ENCODE measurements around the gene ADARB1.

The ADARB1 gene

GRCh38 chr21:45034556-45035476 is 39.6 kb upstream of the ADARB1 start:
- Histone ChIP-seq H3K4me1 (peaks cover 45 to 68% (median 58%) of the 10 kb centered on the region in 10 experiments), H3K9me3 (replicated peaks in 1 of 11) (peaks cover 26 to 41% (median 38%) of the 10 kb centered on the region in 11 experiments), H3K4me3 (no peak overlapping the region), H3K4me2 (peak overlapping the region in 4 of 11 experiments; percentile 28 to 65 (median 41); a peak in 6 of 22 replicates), H4K20me1 (peaks cover 0 to 18% (median 0%) of the 10 kb centered on the region in 11 experiments; a peak in 5 of 22 replicates), H3K27ac (no peak overlapping the region), H3K9ac (no peak overlapping the region), H3K36me3 (peaks cover 0 to 19% (median 5%) of the 10 kb centered on the region in 11 experiments; a peak in 6 of 22 replicates), H3K27me3 (peaks cover 0 to 31% (median 0%) of the 10 kb centered on the region in 11 experiments; a peak in 7 of 22 replicates)
- no peak for TF ChIP-seq Cebpa-rat (IDR thresholded peaks at IDR 0.05)

- peaks cover 0 to 11% (median 0%) of the 10 kb centered on the region in 11 experiments; a peak in 4 of 22 replicates for H4K20me1 ChIP-seq
- H3K9ac ChIP-seq, result no peak overlapping the region
- no peak overlapping the region for H3K4me2 ChIP-seq
- no peak for TF ChIP-seq Cebpa-rat (IDR thresholded peaks at IDR 0.05)
- H3K4me1 ChIP-seq, result peaks cover 45 to 68% (median 58%) of the 10 kb centered on the region in 10 experiments
- no peak overlapping the region for H3K27ac ChIP-seq
- H3K9me3 ChIP-seq (replicated peaks in 1 of 11), result peaks cover 26 to 41% (median 38%) of the 10 kb centered on the region in 11 experiments
- peaks cover 0 to 24% (median 0%) of the 10 kb centered on the region in 11 experiments; a peak in 5 of 22 replicates for H3K27me3 ChIP-seq
- no peak overlapping the region for H3K4me3 ChIP-seq
- H3K36me3 ChIP-seq, result peaks cover 0 to 19% (median 5%) of the 10 kb centered on the region in 11 experiments; a peak in 6 of 22 replicates
Observed at GRCh38 chr21:45035477-45035848, 38.9 kb upstream of the ADARB1 start.

GRCh38 chr21:45036630-45037029 is 37.8 kb upstream of the ADARB1 start:
- peak overlapping the region in 1 of 10 experiments; percentile 21; a peak in 2 of 20 replicates for H3K4me3 ChIP-seq

GRCh38 chr21:45037986-45038385 is 36.4 kb upstream of the ADARB1 start:
- peaks cover 52 to 71% (median 62%) of the 10 kb centered on the region in 10 experiments for H3K4me1 ChIP-seq
- peak overlapping the region in 1 of 11 experiments; percentile 7; a peak in 1 of 22 replicates for H3K27ac ChIP-seq
- TF ChIP-seq Cebpa-rat (IDR thresholded peaks at IDR 0.05), result no peak
- peak overlapping the region in 8 of 11 experiments; percentile 7 to 95 (median 34); a peak in 12 of 22 replicates for H3K4me2 ChIP-seq
- H3K27me3 ChIP-seq, result peaks cover 0 to 16% (median 0%) of the 10 kb centered on the region in 11 experiments; a peak in 6 of 22 replicates
- H3K36me3 ChIP-seq, result peaks cover 0 to 19% (median 5%) of the 10 kb centered on the region in 11 experiments; a peak in 6 of 22 replicates
- H3K9ac ChIP-seq, result no peak overlapping the region
- no peak overlapping the region for H3K4me3 ChIP-seq
- H4K20me1 ChIP-seq, result no peaks in the 10 kb centered on the region
- peaks cover 26 to 41% (median 38%) of the 10 kb centered on the region in 11 experiments for H3K9me3 ChIP-seq (replicated peaks in 1 of 11)

More at GRCh38 chr21:45036630-45037029, 37.8 kb upstream of the ADARB1 start:
- H3K4me2 ChIP-seq, result no peak overlapping the region
- peaks cover 26 to 41% (median 38%) of the 10 kb centered on the region in 11 experiments for H3K9me3 ChIP-seq (replicated peaks in 1 of 11)
- H4K20me1 ChIP-seq, result peaks cover 0 to under 1% (median 0%) of the 10 kb centered on the region in 11 experiments; a peak in 1 of 22 replicates
- H3K36me3 ChIP-seq, result peaks cover 0 to 19% (median 5%) of the 10 kb centered on the region in 11 experiments; a peak in 6 of 22 replicates
- no peak for TF ChIP-seq Cebpa-rat (IDR thresholded peaks at IDR 0.05)
- peaks cover 0 to 15% (median 0%) of the 10 kb centered on the region in 11 experiments; a peak in 3 of 22 replicates for H3K27me3 ChIP-seq
- no peak overlapping the region for H3K9ac ChIP-seq
- no peak overlapping the region for H3K27ac ChIP-seq
- H3K4me1 ChIP-seq, result peaks cover 45 to 68% (median 58%) of the 10 kb centered on the region in 10 experiments

GRCh38 chr21:45039317-45040156 is 34.8 kb upstream of the ADARB1 start:
- H3K9ac ChIP-seq, result peak overlapping the region in 9 of 11 experiments; percentile 56 to 82 (median 74); a peak in 17 of 22 replicates
- no peak for TF ChIP-seq Cebpa-rat (IDR thresholded peaks at IDR 0.05)

GRCh38 chr21:45040157-45040711 is 34.1 kb upstream of the ADARB1 start:
- peaks cover 27 to 45% (median 37%) of the 10 kb centered on the region in 11 experiments for H3K9me3 ChIP-seq (replicated peaks in 1 of 11)
- no peak for TF ChIP-seq Cebpa-rat (IDR thresholded peaks at IDR 0.05)
- H3K4me2 ChIP-seq, result peak overlapping the region; percentile 82 to 98 (median 94)
- peaks cover 0 to 15% (median 5%) of the 10 kb centered on the region in 11 experiments; a peak in 9 of 22 replicates for H3K27me3 ChIP-seq
- no peaks in the 10 kb centered on the region for H4K20me1 ChIP-seq
- peaks cover 52 to 66% (median 61%) of the 10 kb centered on the region in 10 experiments for H3K4me1 ChIP-seq
- peaks cover 0 to 15% (median 5%) of the 10 kb centered on the region in 11 experiments; a peak in 6 of 22 replicates for H3K36me3 ChIP-seq
- peak overlapping the region in 1 of 10 experiments; percentile 52; a peak in 1 of 20 replicates for H3K4me3 ChIP-seq
- H3K9ac ChIP-seq, result peak overlapping the region; percentile 53 to 82 (median 73); a peak in 18 of 22 replicates
- peak overlapping the region in 10 of 11 experiments; percentile 49 to 93 (median 86); a peak in 21 of 22 replicates for H3K27ac ChIP-seq

More at GRCh38 chr21:45039317-45040156, 34.8 kb upstream of the ADARB1 start:
- Histone ChIP-seq H3K9me3 (replicated peaks in 1 of 11) (peaks cover 26 to 45% (median 37%) of the 10 kb centered on the region in 11 experiments), H3K27ac (peak overlapping the region in 10 of 11 experiments; percentile 49 to 93 (median 86); a peak in 19 of 22 replicates), H3K4me2 (peak overlapping the region; percentile 82 to 98 (median 94); a peak in 20 of 22 replicates), H3K4me1 (peaks cover 52 to 67% (median 61%) of the 10 kb centered on the region in 10 experiments), H4K20me1 (no peaks in the 10 kb centered on the region), H3K27me3 (peaks cover 0 to 15% (median 5%) of the 10 kb centered on the region in 11 experiments; a peak in 9 of 22 replicates), H3K4me3 (no peak overlapping the region; a peak in 1 of 20 replicates), H3K36me3 (peaks cover 0 to 19% (median 5%) of the 10 kb centered on the region in 11 experiments; a peak in 6 of 22 replicates)

GRCh38 chr21:45040739-45041138 is 33.6 kb upstream of the ADARB1 start:
- H3K36me3 ChIP-seq, result peaks cover 0 to 13% (median 5%) of the 10 kb centered on the region in 11 experiments; a peak in 6 of 22 replicates
- no peaks in the 10 kb centered on the region for H4K20me1 ChIP-seq
- peaks cover 27 to 45% (median 37%) of the 10 kb centered on the region in 11 experiments for H3K9me3 ChIP-seq (replicated peaks in 1 of 11)
- H3K4me3 ChIP-seq, result peak overlapping the region in 4 of 10 experiments; percentile 46 to 64 (median 51); a peak in 5 of 20 replicates
- peak overlapping the region; percentile 53 to 82 (median 73); a peak in 20 of 22 replicates for H3K9ac ChIP-seq
- H3K27me3 ChIP-seq, result peaks cover 0 to 15% (median 5%) of the 10 kb centered on the region in 11 experiments; a peak in 9 of 22 replicates
- H3K4me1 ChIP-seq, result peaks cover 52 to 66% (median 61%) of the 10 kb centered on the region in 10 experiments
- no peak for TF ChIP-seq Cebpa-rat (IDR thresholded peaks at IDR 0.05)
- H3K27ac ChIP-seq, result peak overlapping the region; percentile 8 to 93 (median 84); a peak in 21 of 22 replicates
- peak overlapping the region; percentile 82 to 98 (median 94) for H3K4me2 ChIP-seq

Measured in BLaER1 treated with 17β-estradiol and CSF1 and Interleukin-3, amounts not matched to agents 10 nM and 100 nM (cell line).